Breast epithelium (tissue), 4 donors: ENCODE data around the gene BEST1. TPM values are rescaled to one million over a fixed set of nuclear protein-coding genes. Genes with fewer than 3 reads are reported as not detected.
A peak's percentile ranks its signal among the peaks of the same experiment; 100 is the strongest.

Experiments
- DNase-seq, 2 donors: peaks; one replicate each; pipeline ENCODE4 v3.0.0-alpha.2; 2019; ENCODE audit warnings: low spot score in 2 of 2
- H3K27ac ChIP-seq, 2 donors: fragments of 200-600 bp; sonication (generic) in 1 of 2; one replicate each; pipeline ENCODE4 v1.5.1; 2016 to 2019; ENCODE audit warnings: mild to moderate bottlenecking in 1 of 2
- H3K27me3 ChIP-seq, 2 donors: fragments of 200-600 bp; sonication (generic) in 1 of 2; one replicate each; pipeline versions ENCODE4 v1.5.1 to v1.6.0; 2017 to 2019; ENCODE audit warnings: control low read depth in 1 of 2, mild to moderate bottlenecking in 1 of 2
- H3K36me3 ChIP-seq: fragments of 200-600 bp; one replicate; pipeline ENCODE4 v1.5.1; 2019
- H3K4me1 ChIP-seq, 2 donors: fragments of 200-600 bp; sonication (generic); one replicate each; pipeline ENCODE4 v1.5.1; 2016 to 2019; ENCODE audit warnings: control low read depth in 1 of 2
- H3K4me3 ChIP-seq, 3 donors: fragments of 200-600 bp; sonication (generic); 1 replicate in 2 of 3; 2 replicates in 1 of 3; pipeline ENCODE4 v1.5.1; 2016 to 2019; ENCODE audit warnings: mild to moderate bottlenecking in 3 of 3, moderate library complexity in 2 of 3
- H3K9me3 ChIP-seq, 2 donors: fragments of 200-600 bp; sonication (generic) in 1 of 2; one replicate each; pipeline ENCODE4 v1.5.1; 2016 to 2019; ENCODE audit warnings: control low read depth in 1 of 2
- CTCF ChIP-seq, 3 donors: fragments of 450-650 bp; IDR thresholded peaks; one replicate each; pipeline ENCODE4 v1.5.1; 2016 to 2017; ENCODE audit warnings: antibody characterized with exemption in 3 of 3, mild to moderate bottlenecking in 3 of 3, moderate library complexity in 3 of 3
- POLR2A ChIP-seq: fragments of 450-650 bp; IDR thresholded peaks from one replicate; pipeline ENCODE4 v1.6.1; 2016; ENCODE audit warnings: antibody characterized with exemption, mild to moderate bottlenecking, moderate library complexity
- POLR2AphosphoS5 ChIP-seq, 3 donors: sonication (generic); formaldehyde crosslinking; IDR thresholded peaks; one replicate each; pipeline ENCODE4 v1.6.1; 2017; ENCODE audit warnings: antibody characterized with exemption in 3 of 3
- intact Hi-C: fragments of 100-400 bp; cut with DNase I; formaldehyde crosslinking; loops from one replicate; pipeline ENCODE4 v1.15.1; 2023; ENCODE audit warnings: low total_unique reads
- total RNA-seq, 3 donors: library from RNA; depleted of rRNA; stranded (reverse); fragments of >200 nt; gene quantifications; one replicate each; pipeline ENCODE4 v1.1.0, GENCODE V29; 2016

The BEST1 gene
- total RNA-seq, 3 donors from 2014 or later, result 3.7 to 10.1 (median 5.9) TPM

- H3K36me3 ChIP-seq, result no peaks in the 10 kb centered on the region
- no peak overlapping the region for H3K4me3 ChIP-seq
- H3K9me3 ChIP-seq, result no peaks in the 10 kb centered on the region
- intact Hi-C loops, result no loop called here
- no peaks in the 10 kb centered on the region for H3K27me3 ChIP-seq
- peak overlapping the region; percentile 98 to 100 for H3K27ac ChIP-seq
- TF ChIP-seq CTCF (IDR thresholded peaks at IDR 0.05) (no peak), POLR2AphosphoS5 (IDR thresholded peaks at IDR 0.05) (no peak), POLR2A (no peak)
- DNase-seq, result no peak
- H3K4me1 ChIP-seq, result peaks cover 9 to 10% of the 10 kb centered on the region in 2 donors
These were observed 11.5 kb downstream of the BEST1 start for GRCh38 chr11:61961570-61962212.

GRCh38 chr11:61962213-61963015, 12.3 kb downstream of the BEST1 start:
- Histone ChIP-seq H3K27ac (peak overlapping the region; percentile 98 to 100), H3K27me3 (no peaks in the 10 kb centered on the region), H3K36me3 (no peaks in the 10 kb centered on the region), H3K4me1 (peaks cover 9 to 10% of the 10 kb centered on the region in 2 donors), H3K4me3 (peak overlapping the region in 1 of 3 donors; percentile 85), H3K9me3 (no peaks in the 10 kb centered on the region)
- DNase-seq, result no peak
- TF ChIP-seq CTCF (IDR thresholded peaks at IDR 0.05), result no peak
- TF ChIP-seq POLR2A, result no peak
- no peak for TF ChIP-seq POLR2AphosphoS5 (IDR thresholded peaks at IDR 0.05)
- intact Hi-C loops, result no loop called here

GRCh38 chr11:61963016-61963281, 12.8 kb downstream of the BEST1 start:
- H3K36me3 ChIP-seq, result no peaks in the 10 kb centered on the region
- intact Hi-C loops, result no loop called here
- peak overlapping the region; percentile 98 to 100 for H3K27ac ChIP-seq
- no peak for DNase-seq
- TF ChIP-seq CTCF (IDR thresholded peaks at IDR 0.05) (no peak), POLR2AphosphoS5 (IDR thresholded peaks at IDR 0.05) (peak in 1 of 3 donors; percentile 75)
- peaks cover 9 to 10% of the 10 kb centered on the region in 2 donors for H3K4me1 ChIP-seq
- H3K27me3 ChIP-seq, result no peaks in the 10 kb centered on the region
- peak overlapping the region in 1 of 3 donors; percentile 85 for H3K4me3 ChIP-seq
- H3K9me3 ChIP-seq, result no peaks in the 10 kb centered on the region

- intact Hi-C loops, result no loop called here
- Histone ChIP-seq H3K4me3 (peak overlapping the region in 2 of 3 donors; percentile 85 to 98), H3K9me3 (no peaks in the 10 kb centered on the region), H3K27ac (peak overlapping the region; percentile 98 to 100), H3K4me1 (peaks cover 9 to 12% of the 10 kb centered on the region in 2 donors), H3K36me3 (no peaks in the 10 kb centered on the region), H3K27me3 (no peaks in the 10 kb centered on the region)
- DNase-seq, result peak in 1 of 2 donors; percentile 17
- TF ChIP-seq POLR2A, result peak; percentile 36
- TF ChIP-seq CTCF (IDR thresholded peaks at IDR 0.05), result no peak
- peak in 1 of 3 donors; percentile 68 for TF ChIP-seq POLR2AphosphoS5 (IDR thresholded peaks at IDR 0.05)
These were observed 13.3 kb downstream of the BEST1 start for GRCh38 chr11:61963282-61964057.
